SK-N-SH (cell line): ENCODE results near the gene RASSF4. TPM values are rescaled to one million over a fixed set of nuclear protein-coding genes. Genes with fewer than 3 reads are reported as not detected.

Experiments
- CTCF ChIA-PET: fragments of 300-600, 350-600 bp; formaldehyde crosslinking; extraction: SDS; loops from one replicate; lab custom pipeline; 2021; lab: Yijun Ruan, JAX
- POLR2A ChIA-PET: fragments of 350-600 bp; sonication (Branson Sonifier 250); formaldehyde crosslinking; extraction: SDS; loops from one replicate; lab custom pipeline; 2020; ENCODE audit warnings: antibody characterized with exemption, inconsistent platforms; lab: Yijun Ruan, JAX
- DNase-seq: peaks from one replicate; pipeline ENCODE4 v3.0.0; 2012
- H2AFZ ChIP-seq: fragments of 200-600 bp; sonication (generic); 2 replicates; pipeline ENCODE4 v1.8.1; 2016; ENCODE audit warnings: antibody characterized with exemption, mild to moderate bottlenecking, low read depth
- H3F3A ChIP-seq: fragments of 200-600 bp; sonication (generic); replicated peaks from 2 replicates; pipeline ENCODE3; 2016; ENCODE audit warnings: antibody characterized with exemption, mild to moderate bottlenecking; ENCODE audit not compliant: insufficient read depth
- H3K27ac ChIP-seq, 2 experiments: fragments of 200-500 bp in 1 of 2; fragments of 200-600 bp in 1 of 2; sonication (Bioruptor generic) in 1 of 2; sonication (generic), shearing (Covaris generic) in 1 of 2; 2 replicates each; pipeline versions ENCODE4 v1.5.1 to v1.6.1; 2014 to 2016; ENCODE audit warnings: low read depth in 2 of 2, inconsistent platforms in 1 of 2, low read length in 1 of 2, mild to moderate bottlenecking in 1 of 2, mixed read lengths in 1 of 2
- H3K27me3 ChIP-seq: fragments of 200-600 bp; sonication (generic), shearing (Covaris generic); 2 replicates; pipeline ENCODE4 v1.6.1; 2016; ENCODE audit warnings: mixed run types; ENCODE audit not compliant: insufficient read depth
- H3K36me3 ChIP-seq, 2 experiments: fragments of 200-500 bp in 1 of 2; fragments of 200-600 bp in 1 of 2; sonication (Bioruptor generic) in 1 of 2; sonication (generic) in 1 of 2; replicated peaks in 1 of 2; 2 replicates each; pipeline versions ENCODE3 to v1.5.1; 2014 to 2016; ENCODE audit warnings: low read length in 1 of 2, mild to moderate bottlenecking in 1 of 2; ENCODE audit not compliant: insufficient read depth in 2 of 2, control insufficient read depth in 1 of 2
- H3K4me1 ChIP-seq, 2 experiments: fragments of 200-500 bp in 1 of 2; fragments of 200-600 bp in 1 of 2; sonication (Bioruptor generic) in 1 of 2; sonication (generic), shearing (Covaris generic) in 1 of 2; 2 replicates each; pipeline versions ENCODE4 v1.5.1 to v1.6.1; 2014 to 2016; ENCODE audit warnings: low read depth in 1 of 2, low read length in 1 of 2, mixed run types in 1 of 2; ENCODE audit not compliant: insufficient read depth in 2 of 2, control insufficient read depth in 1 of 2
- H3K4me2 ChIP-seq: fragments of 200-600 bp; sonication (generic), shearing (Covaris generic); 2 replicates; pipeline ENCODE4 v1.6.1; 2017; ENCODE audit warnings: mixed run types
- H3K4me3 ChIP-seq, 2 experiments: fragments of 200-500 bp in 1 of 2; fragments of 200-600 bp in 1 of 2; sonication (Bioruptor generic) in 1 of 2; sonication (generic), shearing (Covaris generic) in 1 of 2; 2 replicates each; pipeline versions ENCODE4 v1.5.1 to v1.8.1; 2014 to 2016; ENCODE audit warnings: low read depth in 2 of 2, inconsistent platforms in 1 of 2, low read length in 1 of 2, mild to moderate bottlenecking in 1 of 2, mixed read lengths in 1 of 2, moderate library complexity in 1 of 2
- H3K79me2 ChIP-seq: fragments of 200-600 bp; sonication (generic); 2 replicates; pipeline ENCODE4 v1.8.1; 2017; ENCODE audit warnings: mild to moderate bottlenecking; ENCODE audit not compliant: insufficient read depth
- H3K9ac ChIP-seq: fragments of 200-600 bp; sonication (generic); 2 replicates; pipeline ENCODE4 v1.6.1; 2017; ENCODE audit warnings: mixed run types
- H3K9me2 ChIP-seq: fragments of 200-600 bp; sonication (generic); 2 replicates; pipeline ENCODE4 v1.6.1; 2017; ENCODE audit warnings: mixed run types
- H3K9me3 ChIP-seq: fragments of 200-600 bp; sonication (generic); 2 replicates; pipeline ENCODE4 v1.6.1; 2017; ENCODE audit warnings: mixed run types, mild to moderate bottlenecking, moderate library complexity
- H4K20me1 ChIP-seq: fragments of 200-600 bp; sonication (generic); 2 replicates; pipeline ENCODE4 v1.6.1; 2017; ENCODE audit warnings: mild to moderate bottlenecking, mixed run types; ENCODE audit not compliant: insufficient read depth
- CTCF ChIP-seq: fragments of 200-600 bp; sonication (generic); IDR thresholded peaks from 2 replicates; pipeline ENCODE4 v1.6.1; 2017; ENCODE audit warnings: antibody characterized with exemption, mild to moderate bottlenecking, moderate library complexity
- EP300 ChIP-seq, 2 experiments: IDR thresholded peaks; 2 replicates each; pipeline versions ENCODE4 v1.4.0 to v1.6.1; 2012; ENCODE audit warnings: borderline replicate concordance in 1 of 2, low read depth in 1 of 2, low read length in 1 of 2
- FOXJ3 ChIP-seq: sonication (generic); formaldehyde crosslinking; IDR thresholded peaks from 2 replicates; pipeline ENCODE4 v1.5.1; 2020; ENCODE audit warnings: mild to moderate bottlenecking, missing genetic modification reagents
- GATA2 ChIP-seq: sonication (generic); formaldehyde crosslinking; IDR thresholded peaks from 2 replicates; pipeline ENCODE4 v1.5.0; 2020; ENCODE audit warnings: mild to moderate bottlenecking, missing genetic modification reagents
- IRF3 ChIP-seq: fragments of 150-350 bp; IDR thresholded peaks from 2 replicates; pipeline ENCODE4 v1.6.1; 2016; ENCODE audit warnings: mild to moderate bottlenecking, low read depth, low read length
- MEF2A ChIP-seq: IDR thresholded peaks from 2 replicates; pipeline ENCODE4 v1.4.0; 2012; ENCODE audit warnings: low read depth, borderline replicate concordance
- POLR2AphosphoS5 ChIP-seq: IDR thresholded peaks from 2 replicates; pipeline ENCODE4 v1.6.1; 2012; ENCODE audit warnings: low read depth, low read length
- RCOR1 ChIP-seq: fragments of 150-350 bp; IDR thresholded peaks from 2 replicates; pipeline ENCODE4 v1.6.1; 2017; ENCODE audit warnings: antibody characterized with exemption, low read length
- SIN3A ChIP-seq: IDR thresholded peaks from 2 replicates; pipeline ENCODE4 v1.6.1; 2012; ENCODE audit warnings: low read depth, mild to moderate bottlenecking, low read length, moderate library complexity, borderline replicate concordance
- SMC3 ChIP-seq: IDR thresholded peaks from 2 replicates; pipeline ENCODE4 v1.6.1; 2012; ENCODE audit warnings: low read depth, low read length, improper control_type of control experiment
- TAF1 ChIP-seq: IDR thresholded peaks from 2 replicates; pipeline ENCODE4 v1.6.1; 2012; ENCODE audit warnings: low read depth, mild to moderate bottlenecking, low read length, moderate library complexity, borderline replicate concordance
- TCF12 ChIP-seq: IDR thresholded peaks from 2 replicates; pipeline ENCODE4 v1.4.0; 2012
- WGBS: methylation state at CpG from one replicate; pipeline ENCODE4 v1.1.6; 2017; ENCODE audit warnings: low lambda C conversion rate; 5-methylcytosine and 5-hydroxymethylcytosine counted together
- polyA plus RNA-seq, 3 experiments: library from polyadenylated mRNA; depleted of rRNA; stranded (reverse); fragments of >200 nt; gene quantifications; 2 replicates each; pipeline ENCODE4 v1.2.3, GENCODE V29; 2012

RASSF4 gene
- polyA plus RNA-seq, 1 of the 3 experiments (the other 2 are of a cell fraction), result 11.0 TPM

GRCh38 chr10:44994752-44995530 lies 35.3 kb downstream of the RASSF4 start:
- ChIA-PET CTCF (interaction anchor here (1.1 to 3.1 kb wide), 2 partner anchors 32 to 62 kb away, joined by 3 to 17 read pairs; no protein-coding TSS in a partner anchor), POLR2A (no interaction called here)
- no peaks in the 10 kb centered on the region for H3F3A ChIP-seq
- H3K4me1 ChIP-seq, result no peaks in the 10 kb centered on the region; a peak in 1 of 4 replicates
- no peaks in the 10 kb centered on the region for H3K79me2 ChIP-seq
- H3K9me3 ChIP-seq, result no peaks in the 10 kb centered on the region
- H3K27me3 ChIP-seq, result no peaks in the 10 kb centered on the region
- no peaks in the 10 kb centered on the region for H4K20me1 ChIP-seq
- H3K9ac ChIP-seq, result no peak overlapping the region
- H3K9me2 ChIP-seq, result no peaks in the 10 kb centered on the region
- DNase-seq, result no peak
- H3K4me3 ChIP-seq, result no peak overlapping the region
- 86% methylated on average over 9 of the region's 9 CpGs for WGBS
- no peak overlapping the region for H3K27ac ChIP-seq
- no peak overlapping the region for H2AFZ ChIP-seq
- no peaks in the 10 kb centered on the region for H3K36me3 ChIP-seq
- TF ChIP-seq TCF12 (no peak), MEF2A (no peak), CTCF (no peak), EP300 (IDR thresholded peaks at IDR 0.05; ENCODE audit: borderline replicate concordance in 1 of 2, low read depth in 1 of 2, low read length in 1 of 2) (no peak), TAF1 (no peak), GATA2 (no peak), POLR2AphosphoS5 (no peak), SMC3 (no peak)
- TF ChIP-seq, all 33 proteins: peak for 0
- no peak overlapping the region for H3K4me2 ChIP-seq

GRCh38 chr10:44995581-44995913 lies 35.9 kb downstream of the RASSF4 start:
- H3K9ac ChIP-seq, result no peak overlapping the region
- POLR2A ChIA-PET, result no interaction called here
- TF ChIP-seq IRF3 (no peak), RCOR1 (no peak), SIN3A (no peak), EP300 (IDR thresholded peaks at IDR 0.05; ENCODE audit: borderline replicate concordance in 1 of 2, low read depth in 1 of 2, low read length in 1 of 2) (no peak), CTCF (no peak), FOXJ3 (no peak), POLR2AphosphoS5 (no peak)
- TF ChIP-seq, all 33 proteins: peak for 0
- Histone ChIP-seq H3K9me3 (no peaks in the 10 kb centered on the region), H3F3A (no peaks in the 10 kb centered on the region), H3K4me1 (peaks cover 0 to 5% of the 10 kb centered on the region in 2 experiments; a peak in 2 of 4 replicates), H2AFZ (no peak overlapping the region), H3K9me2 (no peaks in the 10 kb centered on the region), H3K36me3 (no peaks in the 10 kb centered on the region), H3K79me2 (0 out of 2 replicates have a peak, but pooled peaks cover 4% of the 10 kb centered on the region), H3K4me3 (no peak overlapping the region), H3K27ac (no peak overlapping the region), H3K4me2 (no peak overlapping the region), H3K27me3 (no peaks in the 10 kb centered on the region), H4K20me1 (no peaks in the 10 kb centered on the region)
- CTCF ChIA-PET, result interaction anchor here (1.1 to 3.1 kb wide), 2 partner anchors 32 to 63 kb away, joined by 3 to 17 read pairs; no protein-coding TSS in a partner anchor
- WGBS, result 87% methylated on average over 4 of the region's 4 CpGs
- DNase-seq, result no peak
